SK-MEL-5 (cell line): ENCODE results near the gene WDR48. TPM values are rescaled to one million over a fixed set of nuclear protein-coding genes. Genes with fewer than 3 reads are reported as not detected.

Source experiments
- DNase-seq: peaks from one replicate; pipeline ENCODE4 v3.0.0-alpha.2; 2016; ENCODE audit warnings: low read depth, low spot score
- in situ Hi-C: cut with HindIII; loops from 2 replicates; pipeline ENCODE4 v1.10.0; 2016; ENCODE audit warnings: low sequenced_read_pairs, high pct_unique_total_duplicates, low pct_unique_long_range_greater_than_20kb
- polyA plus RNA-seq, 2 experiments: library from polyadenylated mRNA; depleted of rRNA; stranded (reverse); fragments of >200 nt; gene quantifications; 2 replicates each; pipeline ENCODE4 v1.2.3, GENCODE V29; 2015
- total RNA-seq: library from RNA; depleted of rRNA; stranded (reverse); fragments of >200 nt; shearing (Covaris generic); gene quantifications from 2 replicates; pipeline ENCODE4 v1.2.3, GENCODE V29; 2014; rRNA removed

WDR48 gene
- 31.0 and 33.7 TPM in 2 replicates for total RNA-seq
- 17.8 and 24.0 TPM in 2 replicates for polyA plus RNA-seq (2015; cell fraction: cytosol; rRNA removed)
- 77.5 and 78.3 TPM in 2 replicates for polyA plus RNA-seq (2015; cell fraction: nucleus; rRNA removed)

DNA sequence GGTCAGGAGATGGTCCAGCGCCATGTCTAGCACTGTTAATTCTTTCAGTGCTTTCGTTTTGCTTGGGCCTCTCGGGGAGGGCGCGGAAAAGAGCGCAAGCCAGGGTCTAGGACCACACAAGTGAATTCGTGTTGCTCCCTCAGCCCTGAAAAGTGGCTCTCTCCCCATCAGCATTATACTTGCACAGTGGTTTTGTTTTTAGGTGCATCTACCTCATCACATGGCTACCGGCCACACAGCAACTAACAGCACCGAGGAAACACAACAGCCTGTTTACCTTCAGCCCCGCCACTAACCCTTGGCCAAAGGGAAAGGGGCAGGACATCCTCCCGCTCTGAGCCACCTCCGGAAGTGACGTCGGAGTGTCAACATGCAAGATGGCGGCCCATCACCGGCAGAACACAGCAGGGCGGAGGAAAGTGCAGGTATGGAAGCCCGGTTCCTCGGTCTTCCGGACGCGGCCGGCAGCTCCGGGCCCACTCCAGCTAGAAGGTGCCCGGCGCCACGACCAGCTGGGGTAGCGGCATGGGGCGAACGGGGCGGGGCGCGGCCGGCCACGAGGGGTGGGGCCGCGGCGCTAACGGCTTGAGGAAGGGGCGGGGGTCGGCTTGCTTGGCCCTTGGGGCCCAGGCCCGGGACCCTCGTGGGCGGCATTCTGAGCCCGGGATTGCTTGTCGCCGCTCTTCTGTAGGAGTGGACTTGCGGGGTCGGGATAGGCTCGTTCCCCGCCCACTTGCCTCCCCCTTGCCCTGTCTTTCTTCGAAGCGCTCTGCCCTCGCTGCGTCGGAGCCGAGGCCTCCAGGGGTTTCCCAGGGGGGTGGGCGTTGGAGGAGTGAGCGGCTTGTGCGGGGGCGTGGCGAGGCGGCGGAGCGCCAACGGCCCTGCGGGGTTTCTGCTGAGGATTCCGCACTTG lies at the start of gene WDR48, which contains the start of gene SCN11A:
TSS of gene WDR48 (plus strand) at position 368 of the 913 bp plus-strand sequence. CDS start at position 378, 10 bp downstream.
TSS of gene SCN11A (minus strand) at position 296 of the 913 bp plus-strand sequence. CDS start 101,582 bp downstream, outside the sequence.
- in situ Hi-C loops: no loop called here
- peak; percentile 93 for DNase-seq

DNA sequence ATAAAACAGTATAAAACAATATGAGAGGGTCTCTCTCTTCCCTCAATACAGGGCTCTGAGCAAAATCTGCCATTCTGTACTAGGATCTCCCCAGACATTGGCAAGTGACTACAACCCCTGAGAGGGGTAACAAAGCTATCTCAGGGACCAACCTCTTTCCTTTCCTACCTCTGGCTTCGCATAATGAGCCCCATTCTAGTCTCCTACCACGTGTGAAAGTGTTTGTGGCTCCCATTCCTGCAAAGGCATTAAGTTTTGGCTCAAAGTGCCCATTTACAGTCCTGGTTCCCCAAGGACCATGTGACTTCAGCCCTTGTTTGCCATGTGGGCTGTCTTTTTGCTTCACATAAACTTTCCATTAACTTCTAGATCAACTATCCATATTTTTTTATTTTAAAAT lies 46.5 kb upstream of the WDR48 start:
- in situ Hi-C loops: no loop called here
- DNase-seq: peak; percentile 48

DNA sequence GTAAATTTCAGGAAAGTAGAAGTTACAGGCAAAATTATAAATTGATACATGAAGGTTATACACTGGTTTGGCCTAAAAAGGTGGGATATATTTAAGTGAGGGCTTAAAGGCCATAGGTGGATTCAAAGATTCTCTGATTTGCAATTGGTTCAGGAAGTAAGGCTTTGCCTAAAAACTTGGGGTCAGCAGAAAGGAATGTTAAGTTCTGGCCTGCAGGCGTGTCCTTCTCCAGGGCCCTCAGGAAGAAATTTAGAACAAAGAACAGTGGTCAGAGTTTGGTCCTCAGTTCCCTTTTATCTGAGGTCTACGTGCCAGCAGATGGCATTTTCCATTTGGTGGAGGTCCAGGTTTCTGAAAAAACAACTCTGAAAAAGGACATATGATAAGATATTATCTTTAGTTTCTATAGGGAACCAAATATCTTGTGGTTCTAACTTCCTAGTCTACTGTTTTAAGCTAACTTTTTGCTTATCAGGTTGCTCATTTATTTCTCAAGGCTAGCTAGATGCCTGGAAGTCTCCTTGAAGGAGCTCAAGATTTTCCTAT lies 40.6 kb upstream of the WDR48 start:
- DNase-seq: peak; percentile 15
- in situ Hi-C loops: no loop called here

DNA sequence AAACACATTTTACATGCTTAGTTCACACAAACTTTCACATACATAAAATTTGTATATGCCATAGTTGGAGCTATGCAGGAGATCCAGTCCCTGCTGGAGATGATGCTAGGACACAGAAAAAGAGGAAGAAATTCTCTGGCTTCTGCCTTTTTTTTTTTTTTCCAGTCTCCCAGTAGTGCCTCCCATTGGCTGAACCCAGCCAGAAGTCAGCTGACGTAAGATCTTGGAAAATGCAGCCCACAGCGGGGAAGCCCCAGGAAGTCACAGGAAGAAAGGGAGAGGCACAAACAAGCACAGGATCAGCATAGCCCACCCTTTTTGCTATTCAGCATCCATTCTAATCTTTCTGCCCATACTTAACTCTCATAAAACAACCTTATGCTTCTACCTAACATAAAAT lies 38.5 kb upstream of the WDR48 start:
- peak; percentile 91 for DNase-seq
- in situ Hi-C loops: no loop called here

DNA sequence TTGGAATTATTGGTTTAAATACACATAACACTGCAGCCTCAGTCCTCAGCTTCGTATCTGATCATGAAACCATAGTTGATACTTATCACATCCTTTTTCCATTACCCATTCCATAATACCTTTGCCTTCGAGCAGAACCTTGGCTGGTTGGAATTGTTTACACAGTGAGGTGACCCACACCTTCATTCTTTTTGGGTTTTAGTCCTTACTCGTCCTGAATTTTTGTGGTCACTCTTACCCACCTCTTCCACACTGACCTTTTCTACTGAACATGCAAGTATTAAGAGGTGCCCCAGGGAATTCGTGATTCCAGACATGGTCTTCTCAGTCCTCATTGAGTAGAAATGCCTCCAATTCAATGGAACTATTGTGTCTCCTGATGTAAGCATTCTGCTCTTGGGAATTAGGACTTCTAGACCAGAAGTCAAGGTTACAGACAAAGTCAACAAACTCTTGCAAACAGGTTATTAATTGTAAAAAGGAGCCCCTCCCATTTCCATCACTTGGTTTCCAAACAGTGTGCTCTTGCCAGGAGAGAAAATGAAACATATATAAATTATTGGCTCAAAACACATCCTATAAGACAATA lies 37.8 kb upstream of the WDR48 start:
- DNase-seq: peak; percentile 98
- in situ Hi-C loops: no loop called here

DNA sequence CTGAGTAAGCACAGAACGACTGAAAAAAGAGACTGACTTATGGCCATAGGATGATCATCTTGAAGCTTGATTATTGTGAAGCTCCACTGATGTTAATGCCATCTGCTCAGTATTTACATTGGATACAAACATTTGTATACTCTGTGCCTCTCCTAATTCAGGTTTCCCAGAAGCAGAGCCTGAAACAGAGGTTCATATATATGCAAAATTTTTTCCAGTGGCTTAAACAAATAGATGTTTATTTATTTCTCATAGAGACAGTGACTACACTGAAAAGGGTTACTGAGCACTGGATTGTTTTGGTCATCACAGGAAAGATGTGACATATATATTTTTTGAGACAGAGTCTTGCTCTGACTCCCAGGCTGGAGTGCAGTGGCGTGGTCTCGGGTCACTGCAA lies 36.4 kb upstream of the WDR48 start:
- in situ Hi-C loops: no loop called here
- no peak for DNase-seq

DNA sequence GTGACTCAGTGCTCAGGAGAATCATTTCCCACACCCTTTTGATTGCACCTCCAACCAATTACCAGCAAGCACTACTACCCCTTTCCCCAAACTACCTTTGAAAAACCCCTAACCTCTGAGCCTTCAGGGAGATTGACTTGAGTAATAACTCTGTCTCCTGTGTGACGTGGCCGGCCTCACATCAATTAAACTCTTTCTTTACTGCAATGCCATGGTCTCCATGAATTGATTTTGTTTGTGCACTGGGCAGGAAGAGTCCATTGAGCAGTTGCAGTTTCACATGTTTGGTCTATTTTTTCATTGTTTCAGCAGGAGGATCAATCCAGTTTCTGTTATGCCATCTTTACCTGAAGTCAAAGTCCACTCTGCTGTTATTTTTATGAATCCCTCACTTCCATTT lies 32.5 kb upstream of the WDR48 start:
- in situ Hi-C loops: no loop called here

DNA sequence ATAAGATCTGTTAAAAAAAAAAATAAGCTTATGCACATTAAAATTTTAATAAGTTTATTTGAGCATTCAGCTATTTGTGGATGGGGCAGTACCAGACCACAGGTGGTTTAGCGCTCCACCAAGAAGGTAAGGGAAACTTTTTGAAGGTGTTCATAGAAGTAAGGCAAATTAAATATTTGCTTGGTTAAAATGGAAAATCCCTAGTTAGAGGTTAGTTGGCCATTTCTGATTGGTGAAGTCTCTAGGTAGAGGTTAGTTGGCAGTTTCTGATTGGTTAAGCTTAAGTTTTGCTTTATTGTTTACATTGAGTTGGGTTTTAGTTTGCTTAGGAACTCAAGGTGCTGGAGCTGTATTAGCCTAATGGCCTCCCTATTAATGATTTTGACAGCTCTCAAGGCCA lies 30.8 kb upstream of the WDR48 start:
- in situ Hi-C loops: no loop called here
- no peak for DNase-seq

More for the DNA sequence above, 32.5 kb upstream of the WDR48 start:
- no peak for DNase-seq

DNA sequence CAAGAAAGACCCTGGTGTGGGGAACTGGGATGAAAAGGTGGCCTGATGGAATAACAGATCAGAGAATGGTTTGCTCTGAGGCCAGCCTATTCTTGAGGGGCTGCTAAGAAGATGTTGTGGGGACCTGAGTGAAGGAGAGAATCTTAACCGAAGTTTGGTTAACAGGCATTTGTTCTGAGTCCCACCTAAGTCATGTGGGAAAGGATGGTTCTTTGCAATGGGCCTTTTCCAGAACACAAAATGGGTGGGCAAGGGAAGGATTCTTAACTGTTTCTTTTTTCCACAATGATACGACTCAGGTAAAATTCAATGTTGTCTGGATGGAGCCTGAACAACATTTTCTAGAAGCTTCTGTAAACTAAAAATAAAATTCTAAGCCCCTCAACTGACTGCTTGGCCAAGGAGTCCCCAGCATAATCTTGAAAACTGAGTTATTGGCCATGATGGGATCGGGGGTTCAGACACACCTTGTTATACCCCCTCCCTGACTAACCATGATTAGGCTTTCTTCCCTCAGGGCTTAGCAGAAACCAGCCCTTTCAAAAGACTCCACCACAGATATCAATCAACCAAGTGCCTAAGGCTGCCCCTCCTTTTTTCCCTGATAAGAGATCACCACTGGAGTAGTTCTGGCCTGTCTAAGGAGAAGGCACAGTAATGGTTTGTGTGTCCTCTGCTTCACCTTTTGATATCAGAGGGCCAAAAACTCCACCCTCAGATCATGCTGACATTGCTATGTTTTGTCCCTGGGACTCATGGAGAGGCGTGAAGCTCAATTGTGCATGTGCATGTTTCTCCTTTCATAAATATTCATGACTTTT lies 30.1 kb upstream of the WDR48 start:
- no peak for DNase-seq
- in situ Hi-C loops: no loop called here

DNA sequence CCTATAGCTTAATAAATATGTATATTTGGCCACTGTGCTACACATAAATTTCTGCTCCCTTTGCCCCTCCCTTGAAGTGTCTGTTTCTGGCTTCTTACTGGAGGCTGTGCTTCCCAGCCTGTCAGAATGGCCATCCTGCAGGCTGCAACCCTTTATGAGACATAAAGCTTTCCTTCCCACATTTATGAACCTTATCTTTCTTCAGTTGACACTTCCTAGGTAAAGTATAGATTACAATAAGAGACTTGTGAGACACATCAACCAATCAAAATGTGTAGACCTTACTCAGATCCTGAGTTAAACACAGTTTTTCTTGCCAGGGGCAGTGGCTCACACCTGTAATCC lies 29.6 kb upstream of the WDR48 start:
- DNase-seq: no peak
- in situ Hi-C loops: no loop called here

DNA sequence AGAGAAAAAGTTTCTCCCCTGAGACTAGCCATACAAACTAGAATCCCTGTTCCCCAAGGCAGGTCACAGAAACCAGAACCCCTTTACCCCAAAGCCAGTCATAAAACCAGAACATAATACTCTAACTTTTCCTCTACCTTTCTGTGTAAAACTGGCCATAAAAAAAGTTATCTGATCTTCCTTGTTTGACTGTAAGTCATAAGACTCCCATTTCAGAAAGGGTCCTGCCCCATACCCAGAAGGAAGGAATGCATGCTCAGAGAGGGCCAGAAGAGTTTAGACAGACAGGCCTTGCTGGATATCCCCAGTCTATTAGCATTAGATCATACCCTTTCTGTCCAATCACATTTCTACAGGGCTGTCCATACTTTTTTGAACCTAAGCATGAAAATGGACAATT lies 27.3 kb upstream of the WDR48 start:
- in situ Hi-C loops: no loop called here
- no peak for DNase-seq

DNA sequence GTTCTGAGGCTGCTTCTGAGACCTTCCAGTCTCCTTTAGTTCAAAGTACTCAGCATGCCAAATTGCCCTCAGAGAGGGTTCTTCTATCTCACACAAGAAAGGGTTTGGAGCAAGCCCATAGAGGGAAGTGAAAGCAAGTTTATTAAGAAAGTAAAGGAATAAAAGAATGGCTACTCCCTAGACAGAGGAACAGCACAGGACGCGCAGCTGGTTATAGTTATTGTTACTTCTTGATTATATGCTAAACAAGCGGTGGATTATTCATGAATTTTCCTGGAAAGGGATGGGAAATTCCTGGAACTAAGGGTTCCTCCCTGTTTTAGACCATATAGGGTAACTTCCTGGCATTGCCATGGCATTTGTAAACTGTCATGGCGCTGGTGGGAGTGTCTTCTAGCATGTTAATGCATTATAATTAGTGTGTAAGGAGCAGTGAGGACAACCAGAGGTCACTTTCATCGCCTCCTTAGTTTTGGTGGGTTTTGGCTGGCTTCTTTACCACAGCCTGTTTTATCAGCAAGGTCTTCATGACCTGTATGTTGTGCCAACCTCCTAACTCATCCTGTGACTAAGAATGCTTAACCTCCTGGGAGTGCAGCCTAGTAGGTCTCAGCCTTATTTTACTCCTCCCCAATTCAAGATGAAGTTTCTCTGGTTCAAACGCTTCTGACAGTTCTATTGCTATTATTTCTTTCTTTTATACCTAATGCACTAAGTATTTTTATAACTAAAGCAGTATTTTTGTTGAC lies 26.4 kb upstream of the WDR48 start:
- in situ Hi-C loops: no loop called here
- no peak for DNase-seq

DNA sequence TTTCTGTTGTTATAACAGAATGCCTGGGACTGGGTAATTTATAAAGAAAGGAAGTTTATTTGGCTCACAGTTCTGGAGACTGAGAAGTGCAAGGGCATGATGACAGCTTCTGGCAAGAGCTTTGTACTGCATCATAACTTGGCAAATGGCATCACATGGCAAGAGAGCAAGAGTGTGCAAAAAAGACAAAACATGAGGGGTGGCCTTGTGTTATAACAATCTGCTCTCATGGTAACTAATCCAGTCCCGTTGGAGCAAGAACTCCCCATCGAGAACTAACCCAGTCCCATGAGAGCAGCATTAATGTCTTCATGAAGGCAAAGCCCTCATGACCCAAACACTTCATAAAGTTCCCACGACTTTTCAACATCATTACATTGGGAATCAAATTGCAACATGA lies 23.3 kb upstream of the WDR48 start:
- in situ Hi-C loops: no loop called here
- DNase-seq: no peak

DNA sequence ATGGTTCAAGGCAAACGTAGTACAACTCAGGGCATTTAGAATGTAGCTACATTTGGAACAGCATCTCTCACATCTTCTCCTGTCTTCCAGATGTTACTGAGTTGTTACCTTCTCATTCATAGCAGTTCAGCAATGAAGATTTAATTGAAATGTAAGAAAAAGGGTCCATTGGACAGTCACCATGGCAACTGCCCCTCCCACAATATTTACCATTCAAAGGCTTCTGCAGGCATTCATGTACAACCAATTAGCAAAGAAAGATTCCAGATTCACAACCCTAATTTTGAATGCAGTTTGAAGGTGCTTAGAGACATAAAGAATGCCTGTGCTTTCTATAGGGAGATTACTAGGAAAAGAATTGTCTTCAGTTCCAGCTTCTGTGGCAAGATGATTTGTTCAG lies 22.3 kb upstream of the WDR48 start:
- DNase-seq: no peak
- in situ Hi-C loops: no loop called here

DNA sequence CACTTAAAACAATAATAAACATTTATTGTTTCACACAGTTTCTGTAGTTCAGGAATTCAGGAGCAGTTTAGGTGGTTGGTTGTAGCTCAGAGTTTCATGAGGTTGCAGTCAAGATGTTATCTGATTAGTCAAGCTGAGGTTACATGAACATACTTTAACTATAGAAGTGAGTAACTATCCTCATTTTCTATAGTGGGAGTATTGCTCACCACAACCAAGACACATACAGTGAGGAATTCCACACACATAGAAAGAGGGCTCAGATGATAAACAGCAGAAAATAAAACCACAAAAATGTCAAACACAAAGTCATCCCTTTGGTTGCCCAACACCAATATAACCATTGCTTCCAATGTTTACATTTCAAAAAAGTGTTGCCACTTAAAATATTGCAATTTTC lies 13.7 kb upstream of the WDR48 start:
- DNase-seq: no peak
- in situ Hi-C loops: no loop called here

DNA sequence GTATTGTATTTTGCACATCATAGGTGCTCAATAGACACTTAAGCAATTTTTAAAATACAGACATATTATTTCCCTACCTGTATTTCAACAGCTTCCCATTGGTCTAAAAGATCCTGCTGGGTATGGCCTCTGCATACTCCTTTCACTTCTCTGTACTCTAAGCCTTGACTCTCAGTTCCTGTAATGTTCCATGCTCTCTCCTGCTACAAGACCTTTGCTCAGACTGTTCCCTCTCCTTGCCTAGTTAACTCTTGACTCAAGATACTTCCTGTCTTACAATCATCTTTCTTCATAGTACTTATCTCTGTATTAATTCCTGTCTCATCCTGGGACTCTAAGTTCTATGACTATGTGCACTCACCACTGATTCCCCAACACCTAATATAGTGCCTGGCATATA lies 1.8 kb upstream of the WDR48 start:
- no peak for DNase-seq
- in situ Hi-C loops: no loop called here

DNA sequence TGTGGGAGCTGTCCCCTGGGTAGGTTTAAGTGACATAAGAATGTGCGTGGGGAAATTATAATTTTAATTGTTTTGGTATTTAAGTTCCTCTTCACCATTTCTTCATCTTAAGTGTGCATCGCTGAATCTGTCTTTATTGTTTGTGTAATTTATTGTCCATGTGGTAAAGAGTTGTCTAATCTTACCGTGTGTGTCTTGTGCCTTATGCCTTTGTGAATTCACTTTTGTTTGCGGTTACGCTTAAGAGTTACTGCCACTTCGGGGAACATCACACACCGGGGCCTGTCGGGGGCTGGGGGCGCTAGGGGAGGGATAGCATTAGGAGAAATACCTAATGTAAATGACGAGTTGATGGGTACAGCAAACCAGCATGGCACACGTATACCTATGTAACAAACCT lies 767 bp downstream of the WDR48 start:
- peak; percentile 2 for DNase-seq
- in situ Hi-C loops: no loop called here
